GM18519 (cell line): ENCODE data around the gene MSH5.

Experiments used
- ATAC-seq: cut with Tn5 transposase; IDR thresholded peaks from one replicate; pipeline ENCODE4 v1.9.1; 2021; ENCODE audit warnings: mild to moderate bottlenecking, moderate library complexity; ENCODE audit not compliant: unreplicated experiment, low FRiP score

The MSH5 gene

DNA sequence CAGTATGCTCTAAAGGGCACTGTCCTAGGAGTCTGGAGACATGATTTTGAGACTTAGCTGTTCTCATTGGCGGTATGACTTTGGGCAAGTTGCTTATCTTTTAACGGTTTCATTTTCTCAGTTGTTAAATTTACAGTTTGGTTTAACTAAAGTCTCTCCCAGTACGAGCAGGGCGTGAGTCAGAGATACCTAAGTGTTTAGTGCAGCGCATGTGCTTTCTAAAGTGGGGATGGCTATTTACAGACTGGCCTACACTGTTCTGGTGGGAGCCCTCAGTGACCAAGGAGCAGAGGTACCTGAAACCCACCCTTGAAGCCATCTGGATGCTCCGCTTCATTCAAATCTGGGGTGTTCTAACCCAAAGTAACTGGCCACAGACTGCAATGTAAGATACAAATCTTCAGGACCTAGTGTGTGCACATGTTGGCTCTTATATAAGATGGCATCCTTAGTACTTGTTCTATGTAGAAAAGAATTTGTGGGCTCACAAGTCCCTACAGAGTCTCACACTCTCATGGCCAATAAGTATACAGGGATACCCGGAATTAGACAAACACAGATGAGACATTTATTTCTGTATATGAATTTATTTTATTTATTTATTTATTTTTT lies 10.7 kb downstream of the MSH5 start:
- ATAC-seq = no peak

DNA sequence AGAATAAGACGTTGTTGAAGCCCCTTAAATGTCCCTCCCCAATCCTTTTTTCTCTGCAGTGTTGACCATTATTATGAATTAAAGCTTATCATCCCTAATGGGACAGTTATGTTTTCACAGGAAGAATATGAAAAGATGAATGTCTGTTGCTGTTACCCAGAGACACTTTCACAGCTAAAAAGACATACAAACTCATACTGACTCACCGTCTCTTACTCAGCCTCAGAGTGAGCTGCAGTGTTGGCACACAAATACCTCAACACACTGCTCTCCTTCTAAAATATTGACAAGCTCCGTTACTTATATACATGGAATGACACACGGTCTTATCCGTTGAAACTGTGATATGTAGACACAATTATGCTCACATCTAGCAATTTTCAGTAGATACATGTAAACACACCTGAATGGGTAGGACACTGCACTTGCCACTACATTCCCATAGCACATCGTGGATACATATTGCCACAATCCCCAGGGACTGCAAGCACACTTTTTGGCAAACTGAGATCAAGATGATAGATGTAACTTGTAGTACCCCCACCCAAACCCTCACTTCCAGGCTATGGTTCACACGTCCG lies 13.0 kb downstream of the MSH5 start:
- no peak for ATAC-seq

DNA sequence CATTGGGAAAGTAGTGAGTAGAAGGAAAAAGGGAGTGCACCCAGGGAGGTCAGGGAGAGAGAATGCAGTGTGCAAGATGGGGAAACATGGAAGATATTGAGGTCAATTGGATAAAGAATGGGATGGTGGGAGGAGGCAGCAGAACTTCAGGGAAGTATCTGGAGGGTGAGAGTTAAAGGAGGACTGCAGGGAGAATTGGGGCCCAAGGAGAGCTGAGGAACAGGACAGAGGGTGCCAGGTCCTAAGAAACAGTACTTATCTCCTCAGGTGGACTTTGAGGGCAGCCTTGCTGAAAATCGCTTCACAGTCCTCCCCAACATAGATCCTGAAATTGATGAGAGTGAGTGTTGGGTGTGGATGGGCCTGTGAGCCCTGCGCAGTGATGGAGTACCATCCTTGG lies 18.5 kb downstream of the MSH5 start:
- no peak for ATAC-seq

DNA sequence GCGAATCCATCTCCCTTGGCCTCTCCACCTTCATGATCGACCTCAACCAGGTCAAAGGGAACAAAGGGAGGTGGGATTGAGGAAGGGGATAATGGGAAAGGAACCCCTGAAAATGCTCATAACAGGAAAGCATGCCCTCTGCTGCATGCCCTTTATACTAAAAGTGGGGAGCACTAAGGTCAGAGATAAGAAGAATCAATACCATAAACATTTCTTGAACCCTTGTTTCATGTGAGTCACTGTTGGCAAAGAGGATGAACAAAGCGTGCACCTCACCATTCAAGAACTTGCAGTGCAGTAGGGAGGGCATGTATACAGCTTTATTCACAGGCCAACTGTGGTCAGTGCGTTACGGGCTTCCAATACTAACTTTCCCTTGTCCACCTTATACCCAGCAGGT lies 21.0 kb downstream of the MSH5 start:
- no peak for ATAC-seq

DNA sequence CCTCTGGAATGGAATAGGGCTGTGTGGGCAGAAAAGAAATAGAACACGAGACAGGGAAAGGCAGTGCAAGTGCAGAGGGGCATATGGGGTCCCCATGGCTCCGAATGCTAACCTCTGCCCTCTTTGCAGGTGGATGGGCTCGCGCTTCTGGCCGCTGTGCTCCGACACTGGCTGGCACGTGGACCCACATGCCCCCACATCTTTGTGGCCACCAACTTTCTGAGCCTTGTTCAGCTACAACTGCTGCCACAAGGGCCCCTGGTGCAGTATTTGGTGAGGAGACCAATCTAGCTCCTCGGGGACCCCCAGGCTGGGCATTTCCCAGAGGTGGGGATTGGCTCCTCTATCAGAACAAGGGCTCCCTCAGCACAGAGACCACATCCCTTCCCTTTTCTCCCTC lies 21.5 kb downstream of the MSH5 start:
- no peak for ATAC-seq

DNA sequence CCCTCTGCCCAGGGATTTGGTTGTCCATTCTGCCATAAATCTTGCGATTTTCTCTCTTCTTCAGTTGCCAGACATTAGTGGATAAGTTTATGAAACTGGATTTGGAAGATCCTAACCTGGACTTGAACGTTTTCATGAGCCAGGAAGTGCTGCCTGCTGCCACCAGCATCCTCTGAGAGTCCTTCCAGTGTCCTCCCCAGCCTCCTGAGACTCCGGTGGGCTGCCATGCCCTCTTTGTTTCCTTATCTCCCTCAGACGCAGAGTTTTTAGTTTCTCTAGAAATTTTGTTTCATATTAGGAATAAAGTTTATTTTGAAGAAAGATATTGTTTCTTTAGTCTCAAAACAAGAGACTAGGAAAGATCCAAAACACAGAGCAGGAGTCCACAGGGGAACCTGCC lies 22.6 kb downstream of the MSH5 start, which contains the start of gene SAPCD1:
TSS of gene SAPCD1 (plus strand) at position 301 of the 400 bp plus-strand sequence. CDS start 399 bp downstream, outside the sequence.
- ATAC-seq = no peak

DNA sequence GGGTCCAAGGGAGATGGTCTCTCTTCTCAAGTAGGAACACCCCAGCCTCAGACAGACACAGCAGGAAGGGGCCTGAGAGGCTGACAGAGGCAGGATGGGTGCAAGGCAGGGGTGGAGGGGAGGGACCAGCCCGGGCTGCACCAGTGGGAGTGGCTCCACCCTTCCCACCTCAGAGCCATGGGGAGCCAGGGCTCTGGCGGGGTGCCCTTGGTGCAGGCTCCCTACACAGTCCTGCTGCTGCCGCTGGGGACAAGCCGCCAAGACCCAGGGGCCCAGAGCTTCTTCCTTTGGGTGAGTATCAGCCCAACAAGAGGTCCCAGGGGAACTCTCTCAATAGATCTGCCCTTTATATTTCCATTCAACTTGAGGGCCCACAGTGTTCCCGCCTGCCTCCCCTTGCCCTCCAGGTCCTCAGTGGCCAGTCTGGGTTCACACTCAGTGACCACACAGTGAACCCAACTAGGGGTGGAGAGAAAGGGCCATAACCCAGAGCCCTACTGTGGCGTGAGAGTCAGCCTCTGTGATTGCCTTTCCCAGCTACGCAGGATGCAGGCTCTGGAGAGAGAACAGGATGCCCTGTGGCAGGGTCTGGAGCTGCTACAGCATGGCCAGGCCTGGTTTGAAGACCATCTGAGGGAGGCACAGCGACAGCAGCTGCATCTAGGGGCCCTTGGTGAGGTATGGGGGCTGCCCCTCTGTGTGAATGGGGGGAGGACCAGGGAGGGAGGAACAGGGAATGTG lies 23.2 kb downstream of the MSH5 start:
- no peak for ATAC-seq

DNA sequence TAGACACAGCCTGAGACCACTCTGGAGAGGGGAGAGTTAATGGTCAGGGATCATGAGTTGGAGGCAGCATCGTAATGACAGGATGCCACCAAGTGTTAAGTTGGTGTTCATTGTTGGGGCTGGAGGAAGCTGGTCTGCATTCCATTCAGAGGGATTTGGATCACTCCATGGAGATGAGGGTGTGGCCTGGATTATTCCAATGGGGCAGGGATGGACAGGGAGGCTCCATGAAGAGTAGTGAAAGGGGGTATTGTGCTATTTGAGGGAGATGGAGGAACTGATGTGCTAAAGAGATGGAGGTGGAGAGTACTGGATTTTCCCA lies 23.8 kb downstream of the MSH5 start:
- ATAC-seq = no peak

DNA sequence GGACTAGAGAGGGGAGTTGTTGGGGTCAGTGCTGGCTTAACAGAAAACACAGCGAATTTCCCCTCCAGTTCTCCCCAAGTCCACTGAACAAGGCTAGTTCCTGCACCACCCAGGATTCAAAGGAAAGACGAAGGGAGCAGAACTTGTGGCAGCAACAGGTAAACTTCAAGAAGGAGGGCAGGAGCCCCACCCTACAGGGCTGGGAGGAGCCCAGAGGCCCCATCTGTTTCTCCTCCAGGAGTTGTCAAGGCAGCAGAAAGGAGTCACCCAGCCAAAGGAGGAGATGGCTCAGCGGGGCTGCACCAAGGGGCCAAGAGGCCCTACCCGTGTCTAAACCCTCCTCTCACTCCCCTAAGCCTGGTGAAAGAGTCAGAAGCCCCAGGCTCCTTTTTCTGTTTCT lies 24.4 kb downstream of the MSH5 start:
- ATAC-seq = no peak

DNA sequence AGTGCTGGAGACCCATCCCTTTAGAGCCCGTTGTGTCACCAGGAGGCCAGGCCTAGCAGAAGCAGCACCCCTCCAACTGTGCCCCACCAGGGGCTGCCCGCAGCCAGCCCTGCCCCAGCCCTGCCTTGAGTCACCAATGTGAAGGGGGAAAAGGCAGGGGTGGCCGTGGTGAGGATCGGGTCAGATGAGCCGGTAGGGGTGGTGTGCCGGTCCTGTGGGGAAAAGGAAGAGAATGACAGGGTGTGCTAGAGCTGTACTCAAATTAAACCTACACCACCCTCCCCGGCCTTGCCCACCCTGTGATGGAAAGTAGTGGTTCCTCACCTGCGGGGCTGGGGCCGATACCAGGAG lies 25.7 kb downstream of the MSH5 start:
- ATAC-seq = no peak

DNA sequence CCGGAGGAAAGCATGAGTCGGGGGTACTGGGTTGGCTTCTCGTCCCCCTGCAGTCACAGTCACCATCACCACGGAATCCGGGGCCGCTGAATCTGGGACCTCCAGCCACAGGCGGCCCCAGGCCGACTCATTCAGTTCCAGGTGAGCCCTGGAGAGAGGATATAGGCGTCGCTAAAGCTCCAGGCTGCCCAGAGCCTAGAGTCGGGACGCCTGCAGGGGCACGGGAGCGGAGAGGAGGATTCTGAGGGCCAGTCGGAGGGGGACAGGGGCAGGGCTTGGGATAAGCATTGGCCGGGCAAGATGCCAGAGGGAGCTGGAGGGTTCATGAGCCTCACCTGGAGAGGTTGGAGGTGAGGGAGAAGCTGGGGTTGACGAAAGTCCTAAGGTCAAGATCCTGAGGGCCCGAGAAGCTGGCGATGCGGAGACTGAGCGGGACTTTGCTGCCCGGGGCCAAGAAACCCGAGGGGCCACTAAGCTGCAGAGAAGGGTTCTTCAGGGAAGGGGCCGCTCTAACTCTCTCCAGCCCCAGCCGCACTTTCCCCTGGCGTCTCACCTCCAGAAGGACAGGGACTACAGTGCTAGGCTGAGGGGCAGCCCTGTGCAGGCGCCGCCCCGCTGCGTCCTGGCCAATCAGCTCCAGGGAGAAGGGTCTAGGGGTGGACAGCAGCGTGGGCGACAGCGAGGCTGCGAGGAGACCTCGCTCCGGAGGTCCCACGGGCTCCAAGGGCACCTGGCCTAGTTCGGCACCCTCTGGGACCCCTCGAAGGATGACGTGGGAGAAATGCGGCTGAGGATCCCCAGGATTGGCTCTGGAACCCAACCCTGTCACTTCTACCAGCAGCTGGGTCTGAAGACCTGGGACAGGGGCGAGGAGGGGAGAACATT lies 26.3 kb downstream of the MSH5 start:
- ATAC-seq = no peak

DNA sequence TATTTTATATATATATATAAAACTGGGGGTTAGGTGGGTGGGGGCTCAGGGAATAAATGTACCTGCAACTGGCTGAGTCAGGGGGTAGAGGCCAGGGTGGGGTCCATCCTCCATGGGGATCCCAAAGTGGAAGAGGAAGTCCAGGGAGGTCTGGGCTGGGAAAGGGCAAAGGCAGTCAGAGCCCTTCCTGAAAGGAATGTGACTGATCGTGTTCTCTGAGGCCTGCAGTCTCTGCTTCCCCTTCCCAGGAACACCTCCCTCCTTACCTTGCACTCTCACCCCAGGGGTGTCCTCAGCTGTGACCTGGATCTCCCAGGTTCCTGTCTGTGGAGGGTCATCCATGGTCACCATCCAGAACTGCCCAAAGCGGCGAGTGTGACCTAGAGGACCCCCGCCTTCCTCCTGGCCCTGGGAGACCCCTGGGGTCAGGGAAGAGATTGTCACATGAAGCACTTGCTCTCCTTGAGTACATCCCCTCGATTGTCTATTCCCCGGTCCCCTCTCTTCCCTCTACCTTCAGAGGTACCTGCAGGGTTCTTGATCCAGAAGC lies 27.4 kb downstream of the MSH5 start:
- ATAC-seq = no peak

DNA sequence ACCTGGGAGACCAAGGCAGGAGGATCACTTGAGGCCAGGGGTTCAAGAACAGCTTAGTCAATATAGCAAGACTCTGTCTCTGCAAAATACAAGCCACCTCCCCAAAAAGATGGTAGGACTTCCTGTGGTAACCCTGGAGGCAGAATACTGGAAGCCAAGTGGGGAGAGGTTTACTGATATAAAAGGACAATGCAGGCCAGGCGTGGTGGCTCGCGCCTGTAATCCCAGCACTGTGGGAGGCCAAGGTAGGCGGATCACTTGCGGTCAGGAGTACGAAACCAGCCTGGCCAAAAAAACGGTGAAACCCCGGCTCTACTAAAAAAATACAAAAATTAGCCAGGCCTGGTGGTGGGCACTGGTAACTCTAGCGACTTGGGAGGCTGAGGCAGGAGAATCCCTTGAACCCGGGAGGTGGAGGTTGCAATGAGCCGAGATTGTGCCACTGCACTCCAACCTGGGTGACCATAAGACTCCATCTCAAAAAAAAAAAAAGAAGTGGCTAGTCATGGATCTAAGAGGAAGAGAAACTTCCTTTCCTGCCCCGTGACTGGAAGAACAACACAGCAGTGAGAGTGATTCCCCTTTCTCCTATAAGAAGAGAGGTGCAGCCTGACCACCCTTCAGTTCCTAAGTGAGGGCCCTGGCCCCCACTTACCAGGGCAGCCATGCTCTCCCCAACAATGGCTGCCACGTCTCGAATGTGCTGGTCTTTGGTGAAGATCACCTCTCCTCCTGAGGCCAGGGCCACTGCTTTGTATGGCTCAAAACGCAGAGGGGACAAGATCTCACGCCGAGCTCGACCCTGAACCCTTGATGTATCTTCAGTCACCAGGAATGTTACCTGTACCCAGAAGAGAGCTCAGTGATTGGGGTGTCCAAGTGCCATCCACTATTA lies 28.8 kb downstream of the MSH5 start:
- ATAC-seq = no peak

DNA sequence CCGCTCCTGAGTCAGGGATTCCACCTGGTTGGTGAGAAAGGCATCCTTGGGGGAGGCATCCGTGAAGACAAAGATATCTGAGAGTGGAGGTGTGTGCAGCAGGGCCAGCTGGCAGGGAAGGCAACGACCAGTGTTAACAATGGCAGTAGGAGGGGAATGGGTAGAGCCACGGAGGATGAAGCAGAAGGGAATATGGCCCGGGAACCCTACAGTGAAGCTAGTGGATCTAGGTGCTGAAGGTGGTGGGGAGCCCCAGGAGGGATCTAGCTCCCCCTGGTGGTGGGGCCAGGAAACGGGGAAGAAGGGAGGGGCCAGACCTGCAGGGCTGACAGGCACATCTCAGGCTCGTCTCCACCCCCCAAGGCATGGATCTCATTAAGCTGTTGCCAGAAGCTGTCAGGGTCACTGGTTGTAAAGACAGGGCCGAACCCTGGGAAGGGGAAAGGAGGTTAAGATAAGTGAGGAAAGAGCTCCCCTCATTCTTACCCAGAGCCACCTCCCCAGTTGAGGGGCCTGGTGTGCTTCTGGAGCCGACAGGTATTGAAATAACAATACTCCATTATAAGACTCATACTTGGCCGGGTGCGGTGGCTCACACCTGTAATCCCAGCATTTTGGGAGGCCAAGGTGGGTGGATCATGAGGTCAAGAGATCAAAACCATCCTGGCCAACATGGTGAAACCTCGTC lies 30.0 kb downstream of the MSH5 start:
- no peak for ATAC-seq

DNA sequence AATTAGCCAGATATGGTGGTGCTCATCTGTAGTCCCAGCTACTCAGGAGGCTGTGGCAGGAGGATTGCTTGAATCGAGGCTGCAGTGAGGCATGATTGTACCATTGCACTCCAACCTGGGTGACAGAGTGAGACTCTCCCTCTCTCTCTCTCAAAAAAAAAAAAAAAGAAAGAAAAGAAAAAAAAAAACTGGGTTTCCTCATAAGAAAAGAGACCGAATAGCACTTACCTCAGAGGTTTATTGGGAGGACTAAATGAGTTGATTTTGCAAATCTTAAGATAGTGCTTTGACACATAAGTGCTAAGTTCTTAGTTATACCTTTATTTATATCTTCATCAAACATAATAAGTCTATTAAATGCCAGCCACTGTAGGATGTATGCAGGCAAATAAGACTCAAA lies 31.1 kb downstream of the MSH5 start:
- no peak for ATAC-seq

DNA sequence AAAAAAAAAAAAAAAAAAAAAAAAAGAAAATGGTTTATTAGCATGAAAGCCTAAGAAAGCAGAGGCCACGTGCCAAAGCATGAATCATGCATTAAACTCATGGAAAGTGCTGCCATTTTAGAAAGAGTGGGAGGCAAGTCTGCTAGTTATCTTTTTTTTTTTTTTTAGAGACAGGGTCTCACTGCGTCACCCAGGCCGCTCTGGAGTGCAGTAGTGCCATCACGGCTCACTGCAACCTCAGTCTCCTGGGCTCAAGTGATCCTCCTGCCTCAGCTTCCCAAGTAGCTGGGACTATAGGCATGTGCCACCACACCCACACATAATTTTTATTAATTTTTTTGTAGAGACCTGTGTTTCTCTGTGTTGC lies 32.2 kb downstream of the MSH5 start:
- ATAC-seq = no peak

DNA sequence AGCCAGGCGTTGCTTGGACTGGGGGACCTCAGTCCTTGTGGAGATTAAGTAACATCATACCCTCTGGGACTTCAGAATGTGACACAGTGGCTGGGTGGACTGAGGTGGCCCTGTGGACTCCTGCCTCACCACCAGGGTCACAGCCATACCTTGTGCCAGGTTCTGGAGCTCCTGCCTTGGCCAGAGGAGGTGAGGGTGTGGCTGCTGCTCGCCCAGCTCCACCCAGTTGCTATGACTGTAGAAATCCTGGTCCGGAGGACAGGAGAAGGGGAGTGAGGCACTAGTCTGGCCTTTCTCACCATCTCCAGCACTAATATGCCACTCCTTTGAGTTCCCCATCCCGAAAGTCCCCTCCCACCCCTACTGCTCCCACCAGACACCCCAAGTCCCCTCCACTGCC lies 35.4 kb downstream of the MSH5 start:
- no peak for ATAC-seq

DNA sequence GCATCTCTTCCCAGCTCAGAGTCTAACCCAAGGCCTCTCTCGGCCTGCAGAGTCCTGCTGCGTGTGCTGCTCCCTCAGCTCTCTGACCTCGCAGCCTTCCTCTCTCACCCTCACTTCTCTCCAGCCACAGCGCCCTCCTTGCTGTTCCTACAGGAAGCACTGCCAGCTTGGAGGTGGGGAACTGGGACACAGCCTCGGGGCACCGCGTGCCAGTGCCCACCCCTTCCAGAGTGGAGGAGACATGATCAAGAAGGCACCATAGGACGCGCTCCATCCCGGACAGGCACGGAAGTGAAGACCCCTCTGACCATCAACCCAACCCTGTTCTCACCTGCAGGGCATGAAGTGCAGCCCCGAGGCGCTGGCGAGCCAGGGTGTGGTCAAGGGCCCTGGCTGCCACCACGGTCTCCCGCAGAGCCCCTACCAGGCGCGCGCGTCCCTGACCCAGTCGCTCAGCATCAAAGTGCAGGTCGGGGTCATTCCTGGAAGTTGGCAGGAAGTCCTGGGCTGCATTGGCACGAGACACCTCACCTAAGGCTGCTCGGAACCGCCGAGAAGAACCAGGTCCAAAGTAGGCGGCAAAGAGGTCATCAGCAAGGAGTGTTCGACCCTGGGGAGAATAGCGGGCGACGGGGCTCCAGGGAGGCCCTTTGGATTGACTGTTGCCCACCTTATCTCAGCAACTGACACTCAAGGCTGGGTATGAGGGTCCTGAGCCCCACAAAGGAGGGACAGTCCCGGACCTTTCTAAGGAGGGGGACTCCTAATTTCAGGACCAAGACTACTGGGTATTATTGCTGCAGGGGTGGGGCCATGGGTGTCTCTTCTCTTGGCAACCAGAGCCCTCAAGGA lies 36.1 kb downstream of the MSH5 start:
- no peak for ATAC-seq
